Measurements from ENCODE around the gene MYH10.

GRCh38 chr17:8619294-8619693 is 11.2 kb downstream of the MYH10 start:
- TF ChIP-seq CTCF (IDR thresholded peaks at IDR 0.05; ENCODE audit: low read depth, low read length, missing input control), result no peak
- no peak for TF ChIP-seq GABPA (IDR thresholded peaks at IDR 0.05 in 1 of 2, conservative IDR thresholded peaks at IDR 0.05 in 1 of 2)
- TF ChIP-seq ZBTB33 (IDR thresholded peaks at IDR 0.05), result no peak
- no peak for TF ChIP-seq TAF1 (conservative IDR thresholded peaks at IDR 0.05)
- TF ChIP-seq MAX (IDR thresholded peaks at IDR 0.05), result no peak
- no peak for TF ChIP-seq HNF4G (IDR thresholded peaks at IDR 0.05)
- no peak for TF ChIP-seq RAD21 (IDR thresholded peaks at IDR 0.05)

All from liver (tissue), 3 donors.